ENCODE measurements around the gene DPPA3.
"Not testable (repeated sequence)": the region's sequence is repeated elsewhere in the genome, so short reads cannot be mapped to it uniquely, and the experiment has no call there.

- not testable (repeated sequence) for TF ChIP-seq CTCF, EP300 (IDR thresholded peaks at IDR 0.05)
Measured at GRCh38 chr12:7751941-7752922, 41.0 kb downstream of the DPPA3 start.

All from ovary (tissue), 3 donors.